OCI-LY3 (cell line): ENCODE data around the gene WWTR1.

Source experiments
- CTCF ChIP-seq: fragments of 200-600, 300-600 bp; sonication (generic); IDR thresholded peaks from 2 replicates; pipeline ENCODE4 v1.5.1; 2014; ENCODE audit warnings: antibody characterized with exemption, low read length, low read depth
- EZH2phosphoT487 ChIP-seq: fragments of 200-600 bp; shearing (Covaris generic); IDR thresholded peaks from 2 replicates; pipeline ENCODE4 v1.6.1; 2018; ENCODE audit warnings: antibody characterized with exemption, mixed run types, low read depth

GRCh38 chr3:149628957-149629670, 28.7 kb downstream of the WWTR1 start:
- TF ChIP-seq CTCF (no peak), EZH2phosphoT487 (no peak)
